ENCODE results near the gene CHMP5.

Gene CHMP5

GRCh38 chr9:33264473-33265177, at the start of gene CHMP5, which contains the start of gene BAG1:
TSS of gene CHMP5 (plus strand) at chr9:33265049. CDS start at chr9:33265079, 30 bp downstream.
TSS of gene BAG1 (minus strand) at chr9:33264708.
- DNase-seq, result peak; percentile 96

- DNase-seq, result no peak
Observed at GRCh38 chr9:33220681-33221567, 43.9 kb upstream of the CHMP5 start.

DNA sequence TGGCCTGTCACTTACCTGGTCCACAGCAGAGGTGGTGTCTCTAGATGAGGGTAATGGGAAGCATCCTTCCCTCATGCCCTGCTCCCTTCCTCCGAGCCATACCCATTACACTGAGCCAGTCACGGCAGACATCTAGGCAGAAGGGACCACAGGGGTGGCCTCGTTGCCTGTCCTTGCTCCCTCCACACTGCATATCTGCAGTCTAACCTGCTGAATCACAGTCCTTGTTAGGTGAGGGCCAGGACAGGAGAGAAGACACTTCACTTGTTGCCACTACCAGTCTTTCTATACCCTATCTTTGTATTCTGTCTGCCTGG, 43.3 kb upstream of the CHMP5 start:
- no peak for DNase-seq

GRCh38 chr9:33222031-33222430, 42.8 kb upstream of the CHMP5 start:
- no peak for DNase-seq

DNA sequence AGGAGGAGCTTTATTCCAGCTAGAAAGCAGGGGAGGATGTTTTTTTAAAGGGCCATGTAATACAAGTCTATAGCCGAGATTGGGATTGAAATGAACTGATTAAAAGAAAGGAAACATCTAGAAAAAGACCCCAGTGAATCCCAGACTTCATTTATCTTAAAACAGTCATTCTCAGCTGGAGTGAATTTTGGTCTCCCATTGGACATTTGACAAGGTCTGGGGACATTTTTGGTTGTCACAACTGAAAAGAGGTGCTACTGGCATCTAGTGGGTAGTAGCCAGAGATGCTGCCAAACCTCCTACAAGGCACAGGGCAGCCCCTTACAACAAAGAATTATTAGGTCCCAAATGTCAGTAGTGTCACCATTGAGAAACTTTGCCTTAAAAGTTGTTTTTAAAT, 41.2 kb upstream of the CHMP5 start:
- DNase-seq, result no peak

DNA sequence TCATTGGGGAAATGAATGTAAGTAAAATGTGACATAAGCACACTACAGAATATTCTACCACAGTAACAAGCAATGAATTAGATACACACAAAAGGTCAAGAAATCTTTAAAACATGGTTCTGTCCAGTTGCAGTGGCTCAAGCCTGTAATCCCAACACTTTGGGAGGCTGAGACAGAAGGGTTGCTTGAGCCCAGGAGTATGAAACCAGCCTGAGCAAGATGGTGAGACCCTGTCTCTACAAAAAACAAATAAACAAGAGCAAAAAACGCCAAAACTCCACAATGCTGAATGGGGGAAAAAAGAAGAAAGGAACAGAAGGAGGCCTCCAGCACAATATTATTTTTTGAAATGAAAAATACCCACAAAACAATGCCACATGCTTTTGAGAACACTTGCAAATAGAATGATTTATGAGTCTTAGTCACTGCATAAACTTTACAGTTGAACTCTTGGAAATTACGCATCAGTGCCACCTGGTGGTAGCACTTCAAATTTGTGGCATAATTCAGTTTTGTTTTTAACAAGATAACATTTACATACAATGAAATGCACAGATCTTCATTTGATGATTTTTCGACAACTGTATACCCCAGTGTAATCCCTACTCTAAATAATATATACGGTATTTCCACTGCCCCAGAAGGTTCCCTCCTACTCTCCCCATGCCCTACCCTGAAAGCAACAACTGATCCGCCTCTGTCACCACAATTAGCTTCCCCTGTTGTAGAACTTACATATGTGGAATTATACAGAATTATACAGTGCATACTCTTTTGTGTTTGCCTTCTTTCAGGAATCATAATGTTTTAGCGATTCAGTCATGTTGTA, 39.3 kb upstream of the CHMP5 start:
- peak; percentile 15 for DNase-seq

GRCh38 chr9:33227008-33227398, 37.8 kb upstream of the CHMP5 start:
- DNase-seq, result no peak

- no peak for DNase-seq
Observed at GRCh38 chr9:33227741-33228140, 37.1 kb upstream of the CHMP5 start.

GRCh38 chr9:33228606-33229005, 36.2 kb upstream of the CHMP5 start:
- no peak for DNase-seq

DNA sequence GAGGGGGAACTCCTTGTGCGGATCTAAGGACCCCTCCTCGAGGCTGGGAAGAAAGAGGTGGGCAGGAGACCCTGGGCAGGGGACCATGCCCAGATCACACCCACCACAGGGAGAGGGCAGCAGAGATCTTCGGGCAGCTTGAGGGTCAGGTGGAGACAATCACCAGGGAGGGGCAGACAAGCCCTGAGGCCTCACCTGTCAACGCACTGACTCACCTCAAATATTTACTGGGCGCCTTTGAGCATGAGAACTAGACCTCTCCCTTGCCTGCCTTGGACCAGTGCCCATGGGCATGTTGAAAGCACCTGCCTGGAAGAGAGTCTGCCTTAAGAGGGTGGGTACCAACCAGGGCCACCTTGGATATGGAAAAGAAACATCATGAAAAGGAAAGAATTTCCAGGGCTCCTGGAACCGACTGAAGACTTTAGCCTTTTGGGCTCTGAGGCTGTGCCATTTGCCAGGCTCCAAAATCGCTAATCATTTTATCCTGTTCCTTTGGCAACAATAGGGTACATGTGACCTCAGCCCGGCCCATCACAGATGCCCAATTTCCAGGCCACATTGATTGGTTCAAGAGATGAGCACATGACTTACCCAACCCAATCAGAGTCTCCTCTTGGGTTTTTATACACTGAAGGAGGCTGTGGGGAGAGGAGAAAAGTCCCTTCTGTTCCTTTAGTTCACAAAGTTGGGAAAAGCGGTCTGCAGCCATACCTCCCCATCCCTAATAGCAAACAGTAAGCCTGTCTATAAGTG, 35.3 kb upstream of the CHMP5 start:
- DNase-seq, result peak; percentile 66

DNA sequence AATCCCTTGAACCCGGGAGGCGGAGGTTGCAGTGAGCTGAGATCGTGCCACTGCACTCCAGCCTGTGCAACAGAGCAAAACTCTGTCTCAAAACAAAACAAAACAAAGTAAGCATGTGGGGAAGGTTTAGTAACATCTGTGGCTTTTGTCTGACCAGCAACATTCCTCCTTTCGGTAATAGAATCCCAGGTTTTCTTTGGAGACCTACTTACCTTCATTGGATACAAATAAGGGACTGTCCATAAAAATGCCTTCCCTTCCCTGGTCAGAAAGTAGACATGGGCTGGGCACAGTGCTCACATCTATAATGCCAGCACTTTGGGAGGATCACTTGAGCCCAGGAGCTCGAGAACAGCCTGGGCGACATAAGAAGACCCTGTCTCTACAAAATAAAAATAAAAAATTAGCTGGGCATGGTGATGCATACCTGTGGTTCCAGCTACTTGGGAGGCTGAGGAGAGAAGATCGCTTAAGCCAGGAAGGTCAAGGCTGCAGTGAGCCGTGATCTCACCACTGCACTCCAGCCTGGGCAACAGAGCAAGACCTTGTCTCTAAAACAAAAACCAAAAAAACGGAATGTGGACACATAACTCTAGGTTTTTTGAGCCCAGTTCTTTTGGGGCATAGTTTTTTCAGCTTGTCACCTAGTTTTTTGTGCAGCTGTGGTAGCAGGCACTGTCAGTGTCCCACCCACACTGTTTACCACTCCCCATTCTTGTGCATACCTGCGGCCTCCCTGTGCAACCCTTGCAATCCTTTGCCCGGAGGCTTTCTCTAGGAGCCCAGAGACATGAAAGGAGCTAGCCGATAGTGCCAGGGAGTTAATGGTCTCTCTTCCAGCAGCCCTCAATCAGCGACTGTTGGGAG, 33.9 kb upstream of the CHMP5 start:
- no peak for DNase-seq

GRCh38 chr9:33231623-33231942, 33.3 kb upstream of the CHMP5 start:
- DNase-seq, result no peak

- no peak for DNase-seq
Observed at GRCh38 chr9:33232815-33233214, 32.0 kb upstream of the CHMP5 start.

- no peak for DNase-seq
Observed at GRCh38 chr9:33233626-33234342, 31.1 kb upstream of the CHMP5 start.

GRCh38 chr9:33234511-33235467, 30.1 kb upstream of the CHMP5 start:
- no peak for DNase-seq

DNA sequence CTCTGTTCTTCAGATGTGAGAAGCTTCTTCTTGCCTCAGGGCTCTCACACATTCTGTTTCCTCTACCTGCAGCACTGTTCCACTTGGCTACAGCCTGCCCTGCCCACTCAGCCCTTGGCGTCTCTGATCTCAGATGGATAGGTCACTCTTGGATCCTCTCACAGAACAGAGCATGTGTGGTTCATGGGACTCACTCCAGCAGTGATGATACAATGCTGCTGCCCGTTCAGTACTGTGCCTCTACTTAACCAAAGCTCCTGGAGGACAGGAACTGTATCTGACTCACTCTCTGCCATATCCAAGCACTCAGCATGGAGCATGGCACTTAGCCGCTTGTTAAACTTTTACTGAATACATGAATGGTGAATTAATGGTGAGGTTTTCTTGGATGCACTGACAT, 28.3 kb upstream of the CHMP5 start:
- DNase-seq, result no peak

- no peak for DNase-seq
Observed at GRCh38 chr9:33239921-33240320, 24.9 kb upstream of the CHMP5 start, which contains the start of gene SPINK4. TSS of gene SPINK4 (plus strand) at chr9:33240167. CDS start at chr9:33240209, 42 bp downstream.

- no peak for DNase-seq
Observed at GRCh38 chr9:33241298-33241697, 23.6 kb upstream of the CHMP5 start.

DNA sequence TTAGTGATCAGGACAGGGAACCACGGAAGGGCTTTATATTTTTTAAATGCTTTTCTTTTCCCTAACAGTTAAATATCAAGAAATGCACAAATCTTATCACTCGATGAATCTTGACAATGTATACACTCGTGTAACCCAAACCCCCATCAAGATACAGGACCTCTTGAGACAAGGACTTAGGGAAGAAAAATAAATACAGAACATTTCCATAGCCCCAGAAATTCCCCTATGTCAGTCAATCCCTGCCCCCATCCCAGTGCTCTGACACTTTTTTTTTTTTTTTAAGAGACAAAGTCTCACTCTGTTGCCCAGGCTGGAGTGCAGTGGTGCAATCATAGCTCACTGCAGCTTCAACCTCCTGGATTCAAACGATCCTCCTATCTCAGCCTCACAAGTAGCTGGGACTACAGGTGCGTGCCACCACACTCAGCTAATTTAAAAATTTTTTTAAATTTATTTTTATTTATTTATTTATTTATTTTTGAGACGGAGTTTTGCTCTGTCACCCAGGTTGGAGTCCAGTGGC, 22.2 kb upstream of the CHMP5 start:
- no peak for DNase-seq

All from NCI-H2081 treated with DMSO at 0.1 percent for 48 hours (cell line).